GM19372 (cell line): ENCODE data around the gene MRFAP1L1.
"Not testable (repeated sequence)": the region's sequence is repeated elsewhere in the genome, so short reads cannot be mapped to it uniquely, and the experiment has no call there.

Experiments
- ATAC-seq: cut with Tn5 transposase; IDR thresholded peaks from one replicate; pipeline ENCODE4 v1.9.1; 2021; ENCODE audit warnings: mild to moderate bottlenecking, low read depth, moderate library complexity; ENCODE audit not compliant: unreplicated experiment

MRFAP1L1 gene

GRCh38 chr4:6739920-6740319 lies 30.3 kb upstream of the MRFAP1L1 start:
- no peak for ATAC-seq

- ATAC-seq: no peak
Observed at GRCh38 chr4:6734165-6734786, 24.6 kb upstream of the MRFAP1L1 start.

- ATAC-seq: no peak
Observed at GRCh38 chr4:6733358-6734164, 23.9 kb upstream of the MRFAP1L1 start.

GRCh38 chr4:6732441-6733357 lies 23.0 kb upstream of the MRFAP1L1 start:
- ATAC-seq: no peak

GRCh38 chr4:6731780-6732179 lies 22.1 kb upstream of the MRFAP1L1 start:
- ATAC-seq: no peak

GRCh38 chr4:6731318-6731675 lies 21.6 kb upstream of the MRFAP1L1 start:
- no peak for ATAC-seq

GRCh38 chr4:6730603-6731317 lies 21.1 kb upstream of the MRFAP1L1 start:
- ATAC-seq: no peak

- ATAC-seq: no peak
Observed at GRCh38 chr4:6728320-6729029, 18.8 kb upstream of the MRFAP1L1 start.

- ATAC-seq: no peak
Observed at GRCh38 chr4:6727943-6728250, 18.2 kb upstream of the MRFAP1L1 start.

- no peak for ATAC-seq
Observed at GRCh38 chr4:6727081-6727942, 17.6 kb upstream of the MRFAP1L1 start.

- ATAC-seq: not testable (repeated sequence)
Observed at GRCh38 chr4:6725427-6725961, 15.8 kb upstream of the MRFAP1L1 start.

- no peak for ATAC-seq
Observed at GRCh38 chr4:6724421-6725111, 14.9 kb upstream of the MRFAP1L1 start.

- ATAC-seq: no peak
Observed at GRCh38 chr4:6723851-6724250, 14.2 kb upstream of the MRFAP1L1 start.

GRCh38 chr4:6722891-6723290 lies 13.2 kb upstream of the MRFAP1L1 start:
- ATAC-seq: no peak

GRCh38 chr4:6721121-6721520 lies 11.5 kb upstream of the MRFAP1L1 start:
- ATAC-seq: no peak

GRCh38 chr4:6720202-6720699 lies 10.6 kb upstream of the MRFAP1L1 start:
- ATAC-seq: no peak

GRCh38 chr4:6719611-6720179 lies 10.0 kb upstream of the MRFAP1L1 start:
- no peak for ATAC-seq
